ENCODE measurements around the gene FNIP1.
A peak's percentile ranks its signal among the peaks of the same experiment; 100 is the strongest.

Gene FNIP1

DNA sequence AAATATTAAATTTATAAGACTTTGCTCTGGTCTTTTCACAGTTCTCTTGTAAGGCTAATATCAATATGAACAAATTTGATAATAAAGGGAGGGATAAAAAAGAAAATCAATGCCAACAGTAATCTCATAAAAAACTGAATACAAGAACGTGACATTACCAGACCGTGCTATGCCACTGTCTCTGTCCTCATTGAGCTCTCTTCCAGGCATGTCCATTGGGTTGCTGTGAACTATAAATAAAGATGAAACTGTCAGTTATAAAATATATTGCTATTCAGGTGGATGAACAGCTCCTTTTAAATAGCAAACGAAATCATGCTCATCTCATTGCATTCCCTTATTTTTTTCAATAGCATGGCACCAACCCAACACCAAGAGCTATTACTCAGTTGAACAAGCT lies 87.8 kb downstream of the FNIP1 start:
- TF ChIP-seq, protein P1, sequence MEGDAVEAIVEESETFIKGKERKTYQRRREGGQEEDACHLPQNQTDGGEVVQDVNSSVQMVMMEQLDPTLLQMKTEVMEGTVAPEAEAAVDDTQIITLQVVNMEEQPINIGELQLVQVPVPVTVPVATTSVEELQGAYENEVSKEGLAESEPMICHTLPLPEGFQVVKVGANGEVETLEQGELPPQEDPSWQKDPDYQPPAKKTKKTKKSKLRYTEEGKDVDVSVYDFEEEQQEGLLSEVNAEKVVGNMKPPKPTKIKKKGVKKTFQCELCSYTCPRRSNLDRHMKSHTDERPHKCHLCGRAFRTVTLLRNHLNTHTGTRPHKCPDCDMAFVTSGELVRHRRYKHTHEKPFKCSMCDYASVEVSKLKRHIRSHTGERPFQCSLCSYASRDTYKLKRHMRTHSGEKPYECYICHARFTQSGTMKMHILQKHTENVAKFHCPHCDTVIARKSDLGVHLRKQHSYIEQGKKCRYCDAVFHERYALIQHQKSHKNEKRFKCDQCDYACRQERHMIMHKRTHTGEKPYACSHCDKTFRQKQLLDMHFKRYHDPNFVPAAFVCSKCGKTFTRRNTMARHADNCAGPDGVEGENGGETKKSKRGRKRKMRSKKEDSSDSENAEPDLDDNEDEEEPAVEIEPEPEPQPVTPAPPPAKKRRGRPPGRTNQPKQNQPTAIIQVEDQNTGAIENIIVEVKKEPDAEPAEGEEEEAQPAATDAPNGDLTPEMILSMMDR (IDR thresholded peaks at IDR 0.05; ENCODE audit: low read depth, low read length): no peak
- DNase-seq (ENCODE audit: extremely low read depth, low read depth): no peak

DNA sequence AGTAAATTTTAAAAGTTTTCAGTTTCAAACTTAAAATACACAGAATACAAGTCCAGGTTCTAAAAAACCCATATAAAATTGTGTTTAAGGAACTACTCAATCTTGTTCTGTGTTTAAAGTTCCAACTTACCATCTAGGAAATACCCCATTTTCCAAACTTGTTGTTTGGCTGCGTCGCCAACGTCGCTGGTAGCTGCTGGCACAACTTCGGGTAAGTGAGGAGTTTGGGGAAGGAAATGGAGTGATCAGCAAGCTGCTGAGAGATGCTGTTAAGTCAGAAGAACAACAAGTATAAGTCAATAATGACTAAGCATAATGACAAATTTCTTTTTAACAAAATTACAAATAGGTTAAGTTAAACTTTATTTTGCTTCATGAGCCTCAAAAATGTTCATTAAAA lies 90.5 kb downstream of the FNIP1 start:
- TF ChIP-seq, protein P1 (IDR thresholded peaks at IDR 0.05; ENCODE audit: low read depth, low read length): no peak
- DNase-seq (ENCODE audit: extremely low read depth, low read depth): no peak

DNA sequence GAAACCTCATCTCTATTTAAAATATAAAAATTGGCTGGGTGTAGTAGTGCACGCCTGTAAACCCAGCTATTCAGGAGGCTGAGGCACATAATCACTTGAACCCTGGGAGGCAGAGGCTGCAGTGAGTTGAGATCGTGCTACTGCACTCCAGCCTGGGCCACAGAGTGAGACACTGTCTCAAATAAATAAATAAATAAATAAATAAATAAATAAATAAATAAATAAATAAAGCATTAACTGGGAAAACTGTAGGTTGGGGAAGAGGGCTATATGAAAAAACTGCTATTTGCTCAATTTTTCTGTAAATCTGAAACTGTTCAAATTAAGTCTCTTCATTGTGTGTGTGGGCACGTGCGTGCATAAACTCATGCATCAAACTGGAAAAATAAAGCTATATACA lies 101.9 kb downstream of the FNIP1 start:
- DNase-seq (ENCODE audit: extremely low read depth, low read depth): no peak
- TF ChIP-seq, protein P1 (IDR thresholded peaks at IDR 0.05; ENCODE audit: low read depth, low read length): no peak

DNA sequence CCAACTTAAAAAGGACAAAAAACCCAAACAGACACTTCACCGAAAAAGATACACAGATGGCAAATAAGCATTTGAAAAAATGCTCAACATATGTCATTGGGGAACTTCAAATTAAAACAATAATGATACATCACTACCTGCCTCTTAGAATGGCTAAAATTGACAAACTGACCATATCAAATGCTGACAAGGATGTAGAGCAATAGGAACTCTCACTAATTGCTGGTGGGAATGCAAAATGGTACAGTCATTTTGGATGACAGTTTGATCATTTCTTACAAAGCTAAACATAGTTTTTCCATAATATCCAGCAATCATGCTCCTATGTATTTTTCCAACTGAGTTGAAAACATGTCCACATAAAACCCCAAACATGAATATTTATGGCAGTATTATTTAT lies 102.9 kb downstream of the FNIP1 start:
- DNase-seq (ENCODE audit: extremely low read depth, low read depth): no peak
- TF ChIP-seq, protein P1 (IDR thresholded peaks at IDR 0.05; ENCODE audit: low read depth, low read length): no peak

DNA sequence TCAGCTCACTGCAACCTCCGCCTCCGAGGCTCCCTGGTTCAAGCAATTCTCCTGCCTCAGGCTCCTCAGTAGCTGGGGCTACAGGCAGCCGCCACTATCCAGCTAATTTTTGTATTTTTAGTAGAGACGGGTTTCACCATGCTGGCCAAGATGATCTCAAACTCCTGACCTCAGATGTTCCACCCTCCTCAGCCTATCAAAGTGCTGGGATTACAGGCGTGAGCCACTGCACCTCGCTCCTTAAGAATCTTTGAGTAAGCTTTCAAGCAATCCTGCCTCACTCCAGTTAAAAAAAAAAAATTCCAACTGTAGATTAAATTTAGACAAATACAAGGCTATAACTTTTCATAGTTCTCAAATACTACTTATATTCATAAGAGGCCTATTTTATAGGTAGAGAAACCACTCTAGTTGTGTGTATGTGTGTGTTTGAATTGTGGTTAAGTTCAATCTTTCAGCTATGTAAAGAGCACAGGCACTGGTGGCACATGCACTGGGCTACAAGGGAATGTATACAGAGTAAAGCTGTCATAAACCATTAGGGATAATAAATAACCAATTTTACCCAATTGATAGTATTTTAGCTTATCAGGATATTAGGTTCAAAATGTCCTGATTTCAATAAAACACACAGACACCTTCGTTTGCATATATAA lies 111.2 kb downstream of the FNIP1 start:
- TF ChIP-seq, protein P1 (IDR thresholded peaks at IDR 0.05; ENCODE audit: low read depth, low read length): no peak
- no peak for DNase-seq (ENCODE audit: extremely low read depth, low read depth)

DNA sequence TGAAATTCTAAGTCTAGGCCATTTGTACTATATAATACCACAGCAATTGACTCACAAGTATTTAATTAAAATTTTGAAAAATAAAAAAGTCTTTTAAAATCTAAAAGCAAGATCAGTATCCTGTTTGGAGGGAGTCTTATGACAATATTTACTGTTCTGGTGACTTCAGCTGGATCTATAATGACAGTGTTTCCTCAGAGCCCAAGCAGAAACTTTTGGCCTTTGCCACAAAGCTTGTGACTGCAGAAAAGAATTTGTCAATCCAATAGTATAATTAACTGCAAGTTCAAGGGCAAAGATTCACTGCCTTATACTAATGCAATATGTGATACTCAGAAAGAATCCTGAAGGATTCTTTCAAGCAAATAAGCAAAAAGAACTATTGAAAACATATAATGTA lies 112.2 kb downstream of the FNIP1 start:
- no peak for DNase-seq (ENCODE audit: extremely low read depth, low read depth)
- TF ChIP-seq, protein P1 (IDR thresholded peaks at IDR 0.05; ENCODE audit: low read depth, low read length): no peak

DNA sequence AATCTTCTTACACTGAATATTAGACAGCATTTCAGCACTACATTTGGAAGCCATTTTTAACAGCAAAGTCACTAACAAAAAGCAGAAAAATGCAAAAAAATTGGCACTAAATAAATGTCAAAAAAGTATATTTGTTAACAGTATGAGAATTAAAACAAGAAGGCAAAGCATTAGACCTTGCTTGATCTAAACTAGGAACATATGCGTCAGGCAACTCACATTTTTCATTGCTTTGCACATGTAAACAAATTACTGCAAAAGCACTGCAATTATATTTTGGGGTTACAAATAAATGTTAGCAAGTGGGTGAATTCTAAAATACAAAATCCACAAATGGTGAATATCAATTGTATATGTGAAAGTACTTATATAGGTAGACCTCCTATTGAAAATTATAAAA lies 112.8 kb downstream of the FNIP1 start:
- TF ChIP-seq, protein P1 (IDR thresholded peaks at IDR 0.05; ENCODE audit: low read depth, low read length): no peak
- DNase-seq (ENCODE audit: extremely low read depth, low read depth): peak; percentile 25
